K562 (cell line): Measurements from ENCODE around the gene CIAPIN1.

Experiments used
- CBX3 ChIP-seq, 2 experiments: IDR thresholded peaks; 1 replicate in 1 of 2; 2 replicates in 1 of 2; pipeline ENCODE4 v1.6.1; 2012; ENCODE audit warnings: inconsistent platforms in 2 of 2, low read length in 2 of 2, borderline replicate concordance in 1 of 2, control low read depth in 1 of 2
- COPS2 ChIP-seq: fragments of 450-650 bp; conservative IDR thresholded peaks from 2 replicates; pipeline ENCODE4 v1.6.1; 2016; ENCODE audit warnings: mild to moderate bottlenecking, moderate library complexity
- EP300 ChIP-seq: IDR thresholded peaks from 2 replicates; pipeline ENCODE4 v1.6.1; 2012; ENCODE audit warnings: low read length, improper control_type of control experiment
- EWSR1 ChIP-seq: fragments of 450-650 bp; IDR thresholded peaks from 2 replicates; pipeline ENCODE4 v1.6.1; 2018; ENCODE audit warnings: borderline replicate concordance, mild to moderate bottlenecking, low read depth, moderate library complexity; ENCODE audit not compliant: partially characterized antibody
- EZH2 ChIP-seq: IDR thresholded peaks from 2 replicates; pipeline ENCODE4 v1.6.1; 2012; ENCODE audit warnings: low read depth, mild to moderate bottlenecking, inconsistent platforms, low read length, borderline replicate concordance
- GABPA ChIP-seq: fragments of 200-800 bp; sonication (Bioruptor generic); conservative IDR thresholded peaks from 2 replicates; pipeline ENCODE4 v1.6.1; 2016; ENCODE audit warnings: low read depth, missing genetic modification characterization, missing compliant biosample characterization
- HDGF ChIP-seq: fragments of 450-650 bp; IDR thresholded peaks from 2 replicates; pipeline ENCODE4 v1.6.1; 2016
- HEY1 ChIP-seq: fragments of 250-450 bp; sonication (Bioruptor Pico); IDR thresholded peaks from 2 replicates; pipeline ENCODE4 v1.5.0; 2020; ENCODE audit warnings: mild to moderate bottlenecking, moderate library complexity, borderline replicate concordance
- PHB ChIP-seq: fragments of 250-450 bp; sonication (Bioruptor Pico); IDR thresholded peaks from 2 replicates; pipeline ENCODE4 v1.5.0; 2021
- ZKSCAN8 ChIP-seq: fragments of 200-800 bp; sonication (Bioruptor generic); IDR thresholded peaks from 2 replicates; pipeline ENCODE4 v1.6.1; 2016; ENCODE audit warnings: missing genetic modification characterization, missing compliant biosample characterization

- no peak for TF ChIP-seq GABPA
- no peak for TF ChIP-seq ZKSCAN8 (CRISPR knock-in tag)
- no peak for TF ChIP-seq EP300
- TF ChIP-seq HDGF, result no peak
- TF ChIP-seq COPS2, result no peak
- no peak for TF ChIP-seq EZH2
- TF ChIP-seq CBX3 (IDR thresholded peaks at IDR 0.05; ENCODE audit: borderline replicate concordance in 1 of 2, low read length in 2 of 2), result no peak
- TF ChIP-seq PHB, result no peak
- no peak for TF ChIP-seq HEY1
- no peak for TF ChIP-seq EWSR1
These were observed 24.9 kb upstream of the CIAPIN1 start for GRCh38 chr16:57471852-57472664.
